Smooth muscle cell (in vitro differentiated cells): ENCODE data around the gene HSD17B8. TPM values are rescaled to one million over a fixed set of nuclear protein-coding genes. Genes with fewer than 3 reads are reported as not detected.

Experiments used
- DNase-seq: peaks from one replicate; lab custom pipeline; 2025; ENCODE audit not compliant: unreplicated experiment; lab: John Stamatoyannopoulos, UW
- H2AFZ ChIP-seq: fragments of 200-600 bp; sonication (generic); 2 replicates; pipeline ENCODE4 v1.6.0; 2016; ENCODE audit warnings: antibody characterized with exemption, low read depth, mild to moderate bottlenecking
- H3F3A ChIP-seq: fragments of 200-600 bp; sonication (generic); 2 replicates; pipeline ENCODE4 v1.6.0; 2017; ENCODE audit warnings: antibody characterized with exemption, low read depth
- H3K27ac ChIP-seq: fragments of 200-600 bp; sonication (generic); 2 replicates; pipeline ENCODE4 v1.5.1; 2016; ENCODE audit warnings: low read depth, mild to moderate bottlenecking
- H3K27me3 ChIP-seq: fragments of 200-600 bp; sonication (generic); 2 replicates; pipeline ENCODE4 v1.6.1; 2016; ENCODE audit warnings: low read depth, mild to moderate bottlenecking
- H3K36me3 ChIP-seq: fragments of 200-600 bp; sonication (generic); 2 replicates; pipeline ENCODE4 v1.5.1; 2016; ENCODE audit warnings: low read depth
- H3K4me1 ChIP-seq: fragments of 200-600 bp; sonication (generic); 2 replicates; pipeline ENCODE4 v1.5.1; 2016; ENCODE audit warnings: low read depth
- H3K4me2 ChIP-seq: fragments of 200-600 bp; sonication (generic); 2 replicates; pipeline ENCODE4 v1.6.0; 2016; ENCODE audit warnings: mild to moderate bottlenecking
- H3K4me3 ChIP-seq: fragments of 200-600 bp; sonication (generic); 2 replicates; pipeline ENCODE4 v1.5.1; 2016; ENCODE audit warnings: mild to moderate bottlenecking
- H3K79me2 ChIP-seq: fragments of 200-600 bp; sonication (generic); 2 replicates; pipeline ENCODE4 v1.6.0; 2016; ENCODE audit warnings: low read depth, mild to moderate bottlenecking
- H3K9ac ChIP-seq: fragments of 200-600 bp; sonication (generic); 2 replicates; pipeline ENCODE4 v1.6.0; 2016; ENCODE audit warnings: low read depth
- H3K9me3 ChIP-seq: fragments of 200-600 bp; sonication (generic); replicated peaks from 2 replicates; pipeline ENCODE4 v1.5.1; 2016; ENCODE audit warnings: low read depth
- H4K20me1 ChIP-seq: fragments of 200-600 bp; sonication (generic); 2 replicates; pipeline ENCODE4 v1.6.0; 2016; ENCODE audit warnings: low read depth
- CTCF ChIP-seq: fragments of 200-600 bp; sonication (generic); IDR thresholded peaks from 2 replicates; pipeline ENCODE4 v1.5.1; 2017; ENCODE audit warnings: borderline replicate concordance, mild to moderate bottlenecking, antibody characterized with exemption; ENCODE audit not compliant: insufficient read depth, poor library complexity, severe bottlenecking
- WGBS: methylation state at CpG from one replicate; pipeline ENCODE4 v1.1.7; 2016; ENCODE audit warnings: low lambda C conversion rate; 5-methylcytosine and 5-hydroxymethylcytosine counted together
- polyA plus RNA-seq: library from polyadenylated mRNA; unstranded; fragments of >200 nt; fragmentation: Nextera tagmentation; extraction: Ambion mirVana; gene quantifications from 2 replicates; pipeline ENCODE4 v1.2.1, GENCODE V29; 2016
- total RNA-seq: library from RNA; depleted of rRNA; stranded (reverse); fragments of >200 nt; gene quantifications from 2 replicates; pipeline ENCODE4 v1.2.3, GENCODE V29; 2014

HSD17B8 gene
- total and polyA plus RNA-seq, 2 experiments from 2014 or later = 3.7 to 4.9 TPM

- H3K9ac ChIP-seq = no peak overlapping the region
- TF ChIP-seq CTCF = no peak
- DNase-seq = no peak
- no peak overlapping the region for H3K4me3 ChIP-seq
- H3F3A ChIP-seq = no peaks in the 10 kb centered on the region
- H4K20me1 ChIP-seq = no peaks in the 10 kb centered on the region
- H3K4me1 ChIP-seq = no peaks in the 10 kb centered on the region
- H3K9me3 ChIP-seq = no peaks in the 10 kb centered on the region
- 64% methylated on average over 5 of the region's 5 CpGs for WGBS
- H3K27me3 ChIP-seq = no peaks in the 10 kb centered on the region
- no peaks in the 10 kb centered on the region for H3K36me3 ChIP-seq
- no peaks in the 10 kb centered on the region for H3K79me2 ChIP-seq
- H3K4me2 ChIP-seq = no peak overlapping the region
- H2AFZ ChIP-seq = no peak overlapping the region
- no peak overlapping the region for H3K27ac ChIP-seq
Observed at GRCh38 chr6:33168639-33169038, 35.8 kb upstream of the HSD17B8 start.

- 89% methylated on average over 10 of the region's 10 CpGs for WGBS
- Histone ChIP-seq H3K9ac (no peak overlapping the region), H3K27ac (no peak overlapping the region), H3K27me3 (no peaks in the 10 kb centered on the region), H3K4me1 (no peaks in the 10 kb centered on the region), H3K9me3 (no peaks in the 10 kb centered on the region), H3K79me2 (no peaks in the 10 kb centered on the region), H2AFZ (no peak overlapping the region), H3K36me3 (no peaks in the 10 kb centered on the region), H3K4me2 (no peak overlapping the region), H3F3A (no peaks in the 10 kb centered on the region), H3K4me3 (no peak overlapping the region), H4K20me1 (no peaks in the 10 kb centered on the region)
- no peak for TF ChIP-seq CTCF
- DNase-seq = no peak
Observed at GRCh38 chr6:33169291-33170175, 34.9 kb upstream of the HSD17B8 start.

GRCh38 chr6:33170176-33171015 lies 34.1 kb upstream of the HSD17B8 start:
- DNase-seq = no peak
- TF ChIP-seq CTCF = no peak
- H3K9me3 ChIP-seq = no peaks in the 10 kb centered on the region
- H2AFZ ChIP-seq = no peak overlapping the region
- no peaks in the 10 kb centered on the region for H3K36me3 ChIP-seq
- 84% methylated on average over 9 of the region's 9 CpGs for WGBS
- no peak overlapping the region for H3K4me3 ChIP-seq
- H3K4me2 ChIP-seq = no peak overlapping the region
- no peaks in the 10 kb centered on the region for H4K20me1 ChIP-seq
- no peaks in the 10 kb centered on the region for H3K79me2 ChIP-seq
- no peak overlapping the region for H3K27ac ChIP-seq
- no peaks in the 10 kb centered on the region for H3K27me3 ChIP-seq
- H3K9ac ChIP-seq = no peak overlapping the region
- H3F3A ChIP-seq = no peaks in the 10 kb centered on the region
- H3K4me1 ChIP-seq = no peaks in the 10 kb centered on the region
